Esophagus muscularis mucosa (tissue), 4 donors: ENCODE results near the gene RAB3B. TPM values are rescaled to one million over a fixed set of nuclear protein-coding genes. Genes with fewer than 3 reads are reported as not detected.

Experiments used
- DNase-seq: peaks from one replicate; pipeline ENCODE4 v3.0.0-alpha.2; 2017; ENCODE audit errors: extremely low spot score
- H3K27ac ChIP-seq, 4 donors: fragments of 200-600 bp; sonication (generic); replicated peaks in 1 of 4; 1 replicate in 3 of 4; 2 replicates in 1 of 4; pipeline ENCODE4 v1.5.1; 2016 to 2019; ENCODE audit warnings: mild to moderate bottlenecking in 1 of 4
- H3K27me3 ChIP-seq, 4 donors: fragments of 200-600 bp; sonication (generic); one replicate each; pipeline versions ENCODE4 v1.5.1 to v1.6.0; 2016 to 2019
- H3K36me3 ChIP-seq, 4 donors: fragments of 200-600 bp; sonication (generic); one replicate each; pipeline ENCODE4 v1.5.1; 2016 to 2019
- H3K4me1 ChIP-seq, 4 donors: fragments of 200-600 bp; sonication (generic); one replicate each; pipeline ENCODE4 v1.5.1; 2016 to 2019
- H3K4me3 ChIP-seq, 4 donors: fragments of 200-600 bp; sonication (generic); 1 replicate in 2 of 4; 2 replicates in 2 of 4; pipeline ENCODE4 v1.5.1; 2016 to 2019; ENCODE audit warnings: mild to moderate bottlenecking in 4 of 4, moderate library complexity in 1 of 4
- H3K9me3 ChIP-seq, 4 donors: fragments of 200-600 bp; sonication (generic); 1 replicate in 3 of 4; 2 replicates in 1 of 4; pipeline ENCODE4 v1.5.1; 2016 to 2019
- EP300 ChIP-seq: sonication (generic); formaldehyde crosslinking; IDR thresholded peaks from one replicate; pipeline ENCODE4 v1.6.1; 2017; ENCODE audit warnings: antibody characterized with exemption
- POLR2A ChIP-seq: fragments of 450-650 bp; IDR thresholded peaks from one replicate; pipeline ENCODE4 v1.6.1; 2017; ENCODE audit warnings: antibody characterized with exemption, moderate library complexity, mild to moderate bottlenecking, low read depth
- POLR2AphosphoS5 ChIP-seq, 2 donors: sonication (generic); formaldehyde crosslinking; IDR thresholded peaks; one replicate each; pipeline ENCODE4 v1.6.1; 2017; ENCODE audit warnings: antibody characterized with exemption in 2 of 2
- WGBS: methylation state at CpG from one replicate; pipeline ENCODE4 v1.1.5; 2018; 5-methylcytosine and 5-hydroxymethylcytosine counted together
- intact Hi-C: fragments of 100-400 bp; cut with DNase I; formaldehyde crosslinking; loops from one replicate; pipeline ENCODE4 v1.15.1; 2023
- total RNA-seq, 4 donors: library from RNA; depleted of rRNA; stranded (reverse); fragments of >200 nt; gene quantifications; one replicate each; pipeline versions ENCODE4 v1.1.0 to v1.2.1, GENCODE V29; 2016
- TF ChIP-seq, protein P1 (sequence below), 3 experiments: fragments of 200-600 bp in 2 of 3; fragments of 450-650 bp in 1 of 3; sonication (generic) in 2 of 3; IDR thresholded peaks; one replicate each; pipeline ENCODE4 v1.5.1; 2017 to 2019; ENCODE audit warnings: antibody characterized with exemption in 3 of 3, mild to moderate bottlenecking in 2 of 3, moderate library complexity in 1 of 3

The RAB3B gene
- total RNA-seq, 4 donors from 2014 or later: 0.42 to 1.3 (median 0.83) TPM

- peak; percentile 100 for DNase-seq
- Histone ChIP-seq H3K4me1 (peaks cover 13 to 47% (median 45%) of the 10 kb centered on the region in 4 donors), H3K4me3 (peak within 1 kb of the TSS; percentile 76 to 98 (median 88)), H3K9me3 (no peaks in the 10 kb centered on the region), H3K36me3 (peaks cover 0 to 2% (median under 1%) of the 10 kb centered on the region in 4 donors), H3K27me3 (peaks cover 0 to 15% (median 0%) of the 10 kb centered on the region in 4 donors), H3K27ac (peak within 1 kb of the TSS; percentile 93 to 99 (median 96))
- intact Hi-C loops: no loop called here
- under 1% methylated on average over 35 of the region's 54 CpGs for WGBS
- TF ChIP-seq, protein P1, sequence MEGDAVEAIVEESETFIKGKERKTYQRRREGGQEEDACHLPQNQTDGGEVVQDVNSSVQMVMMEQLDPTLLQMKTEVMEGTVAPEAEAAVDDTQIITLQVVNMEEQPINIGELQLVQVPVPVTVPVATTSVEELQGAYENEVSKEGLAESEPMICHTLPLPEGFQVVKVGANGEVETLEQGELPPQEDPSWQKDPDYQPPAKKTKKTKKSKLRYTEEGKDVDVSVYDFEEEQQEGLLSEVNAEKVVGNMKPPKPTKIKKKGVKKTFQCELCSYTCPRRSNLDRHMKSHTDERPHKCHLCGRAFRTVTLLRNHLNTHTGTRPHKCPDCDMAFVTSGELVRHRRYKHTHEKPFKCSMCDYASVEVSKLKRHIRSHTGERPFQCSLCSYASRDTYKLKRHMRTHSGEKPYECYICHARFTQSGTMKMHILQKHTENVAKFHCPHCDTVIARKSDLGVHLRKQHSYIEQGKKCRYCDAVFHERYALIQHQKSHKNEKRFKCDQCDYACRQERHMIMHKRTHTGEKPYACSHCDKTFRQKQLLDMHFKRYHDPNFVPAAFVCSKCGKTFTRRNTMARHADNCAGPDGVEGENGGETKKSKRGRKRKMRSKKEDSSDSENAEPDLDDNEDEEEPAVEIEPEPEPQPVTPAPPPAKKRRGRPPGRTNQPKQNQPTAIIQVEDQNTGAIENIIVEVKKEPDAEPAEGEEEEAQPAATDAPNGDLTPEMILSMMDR (IDR thresholded peaks at IDR 0.05): peak in 1 of 3 experiments; percentile 12
- TF ChIP-seq POLR2A (peak; percentile 91), POLR2AphosphoS5 (IDR thresholded peaks at IDR 0.05) (peak; percentile 91 to 98), EP300 (no peak)
These were observed 111.7 kb downstream of the RAB3B start, which contains the start of gene NRDC for GRCh38 chr1:51878616-51879336. NRDC (minus strand) TSS chr1:51878727; CDS start chr1:51878615, 112 bp downstream.

GRCh38 chr1:51878308-51878615 lies 112.2 kb downstream of the RAB3B start:
- no peak for TF ChIP-seq POLR2A
- TF ChIP-seq EP300: no peak
- TF ChIP-seq, protein P1 (IDR thresholded peaks at IDR 0.05): no peak
- no peak for TF ChIP-seq POLR2AphosphoS5 (IDR thresholded peaks at IDR 0.05)
- no peak for DNase-seq
- H3K27me3 ChIP-seq: peaks cover 0 to 10% (median 0%) of the 10 kb centered on the region in 4 donors
- peaks cover 13 to 51% (median 50%) of the 10 kb centered on the region in 4 donors for H3K4me1 ChIP-seq
- peak overlapping the region; percentile 93 to 99 (median 96) for H3K27ac ChIP-seq
- H3K36me3 ChIP-seq: peaks cover 0 to 6% (median 2%) of the 10 kb centered on the region in 4 donors
- peak overlapping the region; percentile 76 to 98 (median 88) for H3K4me3 ChIP-seq
- WGBS: 0% methylated on average over 17 of the region's 17 CpGs
- intact Hi-C loops: no loop called here
- no peaks in the 10 kb centered on the region for H3K9me3 ChIP-seq

GRCh38 chr1:51877434-51878307 lies 112.8 kb downstream of the RAB3B start:
- peaks cover 0 to 4% (median 0%) of the 10 kb centered on the region in 4 donors for H3K27me3 ChIP-seq
- intact Hi-C loops: no loop called here
- peaks cover 0 to 6% (median 2%) of the 10 kb centered on the region in 4 donors for H3K36me3 ChIP-seq
- peaks cover 13 to 56% (median 54%) of the 10 kb centered on the region in 4 donors for H3K4me1 ChIP-seq
- peak overlapping the region; percentile 93 to 99 (median 96) for H3K27ac ChIP-seq
- WGBS: 20% methylated on average over 14 of the region's 21 CpGs
- DNase-seq: no peak
- TF ChIP-seq POLR2AphosphoS5 (IDR thresholded peaks at IDR 0.05) (no peak), EP300 (no peak), POLR2A (no peak)
- TF ChIP-seq, protein P1 (IDR thresholded peaks at IDR 0.05): no peak
- no peaks in the 10 kb centered on the region for H3K9me3 ChIP-seq
- peak overlapping the region; percentile 76 to 98 (median 88) for H3K4me3 ChIP-seq

GRCh38 chr1:51875836-51876235 lies 114.7 kb downstream of the RAB3B start:
- H3K36me3 ChIP-seq: peaks cover 0 to 6% (median 2%) of the 10 kb centered on the region in 4 donors
- peaks cover 13 to 71% (median 67%) of the 10 kb centered on the region in 4 donors for H3K4me1 ChIP-seq
- H3K27me3 ChIP-seq: no peaks in the 10 kb centered on the region
- H3K9me3 ChIP-seq: no peaks in the 10 kb centered on the region
- intact Hi-C loops: no loop called here
- H3K4me3 ChIP-seq: no peak overlapping the region
- no peak for DNase-seq
- H3K27ac ChIP-seq: no peak overlapping the region
- TF ChIP-seq POLR2A (no peak), EP300 (no peak), POLR2AphosphoS5 (IDR thresholded peaks at IDR 0.05) (no peak)
- TF ChIP-seq, protein P1 (IDR thresholded peaks at IDR 0.05): no peak
